SK-N-SH (cell line): ENCODE results near the gene ILK. TPM values are rescaled to one million over a fixed set of nuclear protein-coding genes. Genes with fewer than 3 reads are reported as not detected.

Experiments
- CTCF ChIA-PET: fragments of 300-600, 350-600 bp; formaldehyde crosslinking; extraction: SDS; loops from one replicate; lab custom pipeline; 2021; lab: Yijun Ruan, JAX
- POLR2A ChIA-PET: fragments of 350-600 bp; sonication (Branson Sonifier 250); formaldehyde crosslinking; extraction: SDS; loops from one replicate; lab custom pipeline; 2020; ENCODE audit warnings: antibody characterized with exemption, inconsistent platforms; lab: Yijun Ruan, JAX
- DNase-seq: peaks from one replicate; pipeline ENCODE4 v3.0.0; 2012
- H2AFZ ChIP-seq: fragments of 200-600 bp; sonication (generic); 2 replicates; pipeline ENCODE4 v1.8.1; 2016; ENCODE audit warnings: antibody characterized with exemption, mild to moderate bottlenecking, low read depth
- H3F3A ChIP-seq: fragments of 200-600 bp; sonication (generic); replicated peaks from 2 replicates; pipeline ENCODE3; 2016; ENCODE audit warnings: antibody characterized with exemption, mild to moderate bottlenecking; ENCODE audit not compliant: insufficient read depth
- H3K27ac ChIP-seq, 2 experiments: fragments of 200-500 bp in 1 of 2; fragments of 200-600 bp in 1 of 2; sonication (Bioruptor generic) in 1 of 2; sonication (generic), shearing (Covaris generic) in 1 of 2; 2 replicates each; pipeline versions ENCODE4 v1.5.1 to v1.6.1; 2014 to 2016; ENCODE audit warnings: low read depth in 2 of 2, inconsistent platforms in 1 of 2, low read length in 1 of 2, mild to moderate bottlenecking in 1 of 2, mixed read lengths in 1 of 2
- H3K27me3 ChIP-seq: fragments of 200-600 bp; sonication (generic), shearing (Covaris generic); 2 replicates; pipeline ENCODE4 v1.6.1; 2016; ENCODE audit warnings: mixed run types; ENCODE audit not compliant: insufficient read depth
- H3K36me3 ChIP-seq, 2 experiments: fragments of 200-500 bp in 1 of 2; fragments of 200-600 bp in 1 of 2; sonication (Bioruptor generic) in 1 of 2; sonication (generic) in 1 of 2; replicated peaks in 1 of 2; 2 replicates each; pipeline versions ENCODE3 to v1.5.1; 2014 to 2016; ENCODE audit warnings: low read length in 1 of 2, mild to moderate bottlenecking in 1 of 2; ENCODE audit not compliant: insufficient read depth in 2 of 2, control insufficient read depth in 1 of 2
- H3K4me1 ChIP-seq, 2 experiments: fragments of 200-500 bp in 1 of 2; fragments of 200-600 bp in 1 of 2; sonication (Bioruptor generic) in 1 of 2; sonication (generic), shearing (Covaris generic) in 1 of 2; 2 replicates each; pipeline versions ENCODE4 v1.5.1 to v1.6.1; 2014 to 2016; ENCODE audit warnings: low read depth in 1 of 2, low read length in 1 of 2, mixed run types in 1 of 2; ENCODE audit not compliant: insufficient read depth in 2 of 2, control insufficient read depth in 1 of 2
- H3K4me2 ChIP-seq: fragments of 200-600 bp; sonication (generic), shearing (Covaris generic); 2 replicates; pipeline ENCODE4 v1.6.1; 2017; ENCODE audit warnings: mixed run types
- H3K4me3 ChIP-seq, 2 experiments: fragments of 200-500 bp in 1 of 2; fragments of 200-600 bp in 1 of 2; sonication (Bioruptor generic) in 1 of 2; sonication (generic), shearing (Covaris generic) in 1 of 2; 2 replicates each; pipeline versions ENCODE4 v1.5.1 to v1.8.1; 2014 to 2016; ENCODE audit warnings: low read depth in 2 of 2, inconsistent platforms in 1 of 2, low read length in 1 of 2, mild to moderate bottlenecking in 1 of 2, mixed read lengths in 1 of 2, moderate library complexity in 1 of 2
- H3K79me2 ChIP-seq: fragments of 200-600 bp; sonication (generic); 2 replicates; pipeline ENCODE4 v1.8.1; 2017; ENCODE audit warnings: mild to moderate bottlenecking; ENCODE audit not compliant: insufficient read depth
- H3K9ac ChIP-seq: fragments of 200-600 bp; sonication (generic); 2 replicates; pipeline ENCODE4 v1.6.1; 2017; ENCODE audit warnings: mixed run types
- H3K9me2 ChIP-seq: fragments of 200-600 bp; sonication (generic); 2 replicates; pipeline ENCODE4 v1.6.1; 2017; ENCODE audit warnings: mixed run types
- H3K9me3 ChIP-seq: fragments of 200-600 bp; sonication (generic); 2 replicates; pipeline ENCODE4 v1.6.1; 2017; ENCODE audit warnings: mixed run types, mild to moderate bottlenecking, moderate library complexity
- H4K20me1 ChIP-seq: fragments of 200-600 bp; sonication (generic); 2 replicates; pipeline ENCODE4 v1.6.1; 2017; ENCODE audit warnings: mild to moderate bottlenecking, mixed run types; ENCODE audit not compliant: insufficient read depth
- GABPA ChIP-seq: IDR thresholded peaks from 2 replicates; pipeline ENCODE4 v1.4.0; 2012; ENCODE audit warnings: low read depth, mild to moderate bottlenecking
- GATA2 ChIP-seq: sonication (generic); formaldehyde crosslinking; IDR thresholded peaks from 2 replicates; pipeline ENCODE4 v1.5.0; 2020; ENCODE audit warnings: mild to moderate bottlenecking, missing genetic modification reagents
- MEF2A ChIP-seq: IDR thresholded peaks from 2 replicates; pipeline ENCODE4 v1.4.0; 2012; ENCODE audit warnings: low read depth, borderline replicate concordance
- NFIC ChIP-seq: IDR thresholded peaks from 2 replicates; pipeline ENCODE4 v1.4.0; 2012; ENCODE audit warnings: borderline replicate concordance
- RAD21 ChIP-seq: IDR thresholded peaks from 2 replicates; pipeline ENCODE4 v1.6.1; 2012; ENCODE audit warnings: mild to moderate bottlenecking, low read length
- RFX5 ChIP-seq: IDR thresholded peaks from 2 replicates; pipeline ENCODE4 v1.6.1; 2012; ENCODE audit warnings: mild to moderate bottlenecking, improper control_type of control experiment, low read length
- RXRA ChIP-seq: IDR thresholded peaks from 2 replicates; pipeline ENCODE4 v1.4.0; 2012; ENCODE audit warnings: low read depth, mild to moderate bottlenecking, borderline replicate concordance
- SIN3A ChIP-seq: IDR thresholded peaks from 2 replicates; pipeline ENCODE4 v1.6.1; 2012; ENCODE audit warnings: low read depth, mild to moderate bottlenecking, low read length, moderate library complexity, borderline replicate concordance
- WGBS: methylation state at CpG from one replicate; pipeline ENCODE4 v1.1.6; 2017; ENCODE audit warnings: low lambda C conversion rate; 5-methylcytosine and 5-hydroxymethylcytosine counted together
- polyA plus RNA-seq, 3 experiments: library from polyadenylated mRNA; depleted of rRNA; stranded (reverse); fragments of >200 nt; gene quantifications; 2 replicates each; pipeline ENCODE4 v1.2.3, GENCODE V29; 2012
- TF ChIP-seq, protein P1 (sequence below): IDR thresholded peaks from 2 replicates; pipeline ENCODE4 v1.6.1; 2012; ENCODE audit warnings: mild to moderate bottlenecking, low read depth, low read length, moderate library complexity
- TF ChIP-seq, protein P2 (sequence below): fragments of 200-600 bp; sonication (generic); IDR thresholded peaks from 2 replicates; pipeline ENCODE4 v1.6.1; 2017; ENCODE audit warnings: antibody characterized with exemption, mild to moderate bottlenecking, moderate library complexity
- TF ChIP-seq, protein P3 (sequence below): IDR thresholded peaks from 2 replicates; pipeline ENCODE4 v1.4.0; 2012; ENCODE audit warnings: low read depth, borderline replicate concordance
- TF ChIP-seq, protein P4 (sequence below): IDR thresholded peaks from 2 replicates; pipeline ENCODE4 v1.4.0; 2012; ENCODE audit warnings: low read depth, borderline replicate concordance
- TF ChIP-seq, protein P5 (sequence below): fragments of 150-350 bp; IDR thresholded peaks from 2 replicates; pipeline ENCODE4 v1.6.1; 2017; ENCODE audit warnings: antibody characterized with exemption, low read length, low read depth, borderline replicate concordance

The ILK gene
- polyA plus RNA-seq, 1 of the 3 experiments (the other 2 are of a cell fraction) = 241 TPM

DNA sequence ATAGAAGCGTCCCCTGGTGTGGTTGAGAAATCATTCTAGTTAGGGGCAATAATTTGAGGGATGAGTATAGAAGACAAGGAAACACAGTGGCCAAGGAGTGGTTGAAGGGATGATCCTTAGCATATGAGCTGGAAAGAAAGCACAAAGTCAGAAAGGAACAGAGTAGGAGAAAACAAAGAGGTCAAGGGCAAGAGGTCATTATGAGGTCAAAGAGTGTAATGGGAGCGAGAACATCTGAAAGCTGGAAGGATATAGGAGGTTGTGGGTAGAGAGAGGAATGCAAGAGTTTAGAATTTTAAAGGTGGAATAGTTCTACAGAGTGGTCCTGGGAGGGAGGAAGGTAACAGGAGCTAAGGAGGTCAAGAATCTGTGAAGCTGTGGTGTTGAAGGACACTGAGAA lies 50.1 kb downstream of the ILK start:
- Histone ChIP-seq H4K20me1 (no peaks in the 10 kb centered on the region), H3K4me1 (peaks cover 0 to 32% of the 10 kb centered on the region in 2 experiments; a peak in 1 of 4 replicates), H2AFZ (no peak overlapping the region), H3F3A (peaks cover 4% of the 10 kb centered on the region), H3K9ac (no peak overlapping the region), H3K9me2 (no peaks in the 10 kb centered on the region), H3K9me3 (no peaks in the 10 kb centered on the region), H3K4me3 (no peak overlapping the region), H3K27ac (no peak overlapping the region), H3K36me3 (no peaks in the 10 kb centered on the region), H3K4me2 (no peak overlapping the region), H3K79me2 (no peaks in the 10 kb centered on the region), H3K27me3 (no peaks in the 10 kb centered on the region)
- DNase-seq = no peak
- POLR2A ChIA-PET = no interaction called here
- TF ChIP-seq RFX5 = no peak
- no peak for TF ChIP-seq MEF2A
- TF ChIP-seq, protein P1, sequence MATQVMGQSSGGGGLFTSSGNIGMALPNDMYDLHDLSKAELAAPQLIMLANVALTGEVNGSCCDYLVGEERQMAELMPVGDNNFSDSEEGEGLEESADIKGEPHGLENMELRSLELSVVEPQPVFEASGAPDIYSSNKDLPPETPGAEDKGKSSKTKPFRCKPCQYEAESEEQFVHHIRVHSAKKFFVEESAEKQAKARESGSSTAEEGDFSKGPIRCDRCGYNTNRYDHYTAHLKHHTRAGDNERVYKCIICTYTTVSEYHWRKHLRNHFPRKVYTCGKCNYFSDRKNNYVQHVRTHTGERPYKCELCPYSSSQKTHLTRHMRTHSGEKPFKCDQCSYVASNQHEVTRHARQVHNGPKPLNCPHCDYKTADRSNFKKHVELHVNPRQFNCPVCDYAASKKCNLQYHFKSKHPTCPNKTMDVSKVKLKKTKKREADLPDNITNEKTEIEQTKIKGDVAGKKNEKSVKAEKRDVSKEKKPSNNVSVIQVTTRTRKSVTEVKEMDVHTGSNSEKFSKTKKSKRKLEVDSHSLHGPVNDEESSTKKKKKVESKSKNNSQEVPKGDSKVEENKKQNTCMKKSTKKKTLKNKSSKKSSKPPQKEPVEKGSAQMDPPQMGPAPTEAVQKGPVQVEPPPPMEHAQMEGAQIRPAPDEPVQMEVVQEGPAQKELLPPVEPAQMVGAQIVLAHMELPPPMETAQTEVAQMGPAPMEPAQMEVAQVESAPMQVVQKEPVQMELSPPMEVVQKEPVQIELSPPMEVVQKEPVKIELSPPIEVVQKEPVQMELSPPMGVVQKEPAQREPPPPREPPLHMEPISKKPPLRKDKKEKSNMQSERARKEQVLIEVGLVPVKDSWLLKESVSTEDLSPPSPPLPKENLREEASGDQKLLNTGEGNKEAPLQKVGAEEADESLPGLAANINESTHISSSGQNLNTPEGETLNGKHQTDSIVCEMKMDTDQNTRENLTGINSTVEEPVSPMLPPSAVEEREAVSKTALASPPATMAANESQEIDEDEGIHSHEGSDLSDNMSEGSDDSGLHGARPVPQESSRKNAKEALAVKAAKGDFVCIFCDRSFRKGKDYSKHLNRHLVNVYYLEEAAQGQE = no peak
- no peak for TF ChIP-seq SIN3A
- TF ChIP-seq, protein P2, sequence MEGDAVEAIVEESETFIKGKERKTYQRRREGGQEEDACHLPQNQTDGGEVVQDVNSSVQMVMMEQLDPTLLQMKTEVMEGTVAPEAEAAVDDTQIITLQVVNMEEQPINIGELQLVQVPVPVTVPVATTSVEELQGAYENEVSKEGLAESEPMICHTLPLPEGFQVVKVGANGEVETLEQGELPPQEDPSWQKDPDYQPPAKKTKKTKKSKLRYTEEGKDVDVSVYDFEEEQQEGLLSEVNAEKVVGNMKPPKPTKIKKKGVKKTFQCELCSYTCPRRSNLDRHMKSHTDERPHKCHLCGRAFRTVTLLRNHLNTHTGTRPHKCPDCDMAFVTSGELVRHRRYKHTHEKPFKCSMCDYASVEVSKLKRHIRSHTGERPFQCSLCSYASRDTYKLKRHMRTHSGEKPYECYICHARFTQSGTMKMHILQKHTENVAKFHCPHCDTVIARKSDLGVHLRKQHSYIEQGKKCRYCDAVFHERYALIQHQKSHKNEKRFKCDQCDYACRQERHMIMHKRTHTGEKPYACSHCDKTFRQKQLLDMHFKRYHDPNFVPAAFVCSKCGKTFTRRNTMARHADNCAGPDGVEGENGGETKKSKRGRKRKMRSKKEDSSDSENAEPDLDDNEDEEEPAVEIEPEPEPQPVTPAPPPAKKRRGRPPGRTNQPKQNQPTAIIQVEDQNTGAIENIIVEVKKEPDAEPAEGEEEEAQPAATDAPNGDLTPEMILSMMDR = no peak
- TF ChIP-seq, protein P3, sequence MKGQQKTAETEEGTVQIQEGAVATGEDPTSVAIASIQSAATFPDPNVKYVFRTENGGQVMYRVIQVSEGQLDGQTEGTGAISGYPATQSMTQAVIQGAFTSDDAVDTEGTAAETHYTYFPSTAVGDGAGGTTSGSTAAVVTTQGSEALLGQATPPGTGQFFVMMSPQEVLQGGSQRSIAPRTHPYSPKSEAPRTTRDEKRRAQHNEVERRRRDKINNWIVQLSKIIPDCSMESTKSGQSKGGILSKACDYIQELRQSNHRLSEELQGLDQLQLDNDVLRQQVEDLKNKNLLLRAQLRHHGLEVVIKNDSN = no peak
- TF ChIP-seq, protein P4, sequence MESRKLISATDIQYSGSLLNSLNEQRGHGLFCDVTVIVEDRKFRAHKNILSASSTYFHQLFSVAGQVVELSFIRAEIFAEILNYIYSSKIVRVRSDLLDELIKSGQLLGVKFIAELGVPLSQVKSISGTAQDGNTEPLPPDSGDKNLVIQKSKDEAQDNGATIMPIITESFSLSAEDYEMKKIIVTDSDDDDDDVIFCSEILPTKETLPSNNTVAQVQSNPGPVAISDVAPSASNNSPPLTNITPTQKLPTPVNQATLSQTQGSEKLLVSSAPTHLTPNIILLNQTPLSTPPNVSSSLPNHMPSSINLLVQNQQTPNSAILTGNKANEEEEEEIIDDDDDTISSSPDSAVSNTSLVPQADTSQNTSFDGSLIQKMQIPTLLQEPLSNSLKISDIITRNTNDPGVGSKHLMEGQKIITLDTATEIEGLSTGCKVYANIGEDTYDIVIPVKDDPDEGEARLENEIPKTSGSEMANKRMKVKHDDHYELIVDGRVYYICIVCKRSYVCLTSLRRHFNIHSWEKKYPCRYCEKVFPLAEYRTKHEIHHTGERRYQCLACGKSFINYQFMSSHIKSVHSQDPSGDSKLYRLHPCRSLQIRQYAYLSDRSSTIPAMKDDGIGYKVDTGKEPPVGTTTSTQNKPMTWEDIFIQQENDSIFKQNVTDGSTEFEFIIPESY = no peak
- TF ChIP-seq RAD21 = no peak
- TF ChIP-seq, protein P5, sequence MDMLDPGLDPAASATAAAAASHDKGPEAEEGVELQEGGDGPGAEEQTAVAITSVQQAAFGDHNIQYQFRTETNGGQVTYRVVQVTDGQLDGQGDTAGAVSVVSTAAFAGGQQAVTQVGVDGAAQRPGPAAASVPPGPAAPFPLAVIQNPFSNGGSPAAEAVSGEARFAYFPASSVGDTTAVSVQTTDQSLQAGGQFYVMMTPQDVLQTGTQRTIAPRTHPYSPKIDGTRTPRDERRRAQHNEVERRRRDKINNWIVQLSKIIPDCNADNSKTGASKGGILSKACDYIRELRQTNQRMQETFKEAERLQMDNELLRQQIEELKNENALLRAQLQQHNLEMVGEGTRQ = no peak
- no peak for TF ChIP-seq RXRA
- no peak for TF ChIP-seq GATA2 (CRISPR knock-in tag)
- TF ChIP-seq NFIC = no peak
- no peak for TF ChIP-seq GABPA
- CTCF ChIA-PET = interaction anchor here (1.5 to 1.9 kb wide), 2 partner anchors 30 to 41 kb away, joined by 4 to 5 read pairs; partner anchors contain the start of gene MRPL17
- WGBS = 98% methylated on average over 2 of the region's 2 CpGs
